GM21786 (cell line): ENCODE results near the gene BCAT1.
"Not testable (repeated sequence)": the region's sequence is repeated elsewhere in the genome, so short reads cannot be mapped to it uniquely, and the experiment has no call there.

Experiments
- ATAC-seq: cut with Tn5 transposase; IDR thresholded peaks from one replicate; pipeline ENCODE4 v1.9.1; 2021; ENCODE audit not compliant: unreplicated experiment

Gene BCAT1

GRCh38 chr12:24820872-24821271 lies 128.0 kb downstream of the BCAT1 start:
- no peak for ATAC-seq

GRCh38 chr12:24818351-24818750 lies 130.6 kb downstream of the BCAT1 start:
- no peak for ATAC-seq

DNA sequence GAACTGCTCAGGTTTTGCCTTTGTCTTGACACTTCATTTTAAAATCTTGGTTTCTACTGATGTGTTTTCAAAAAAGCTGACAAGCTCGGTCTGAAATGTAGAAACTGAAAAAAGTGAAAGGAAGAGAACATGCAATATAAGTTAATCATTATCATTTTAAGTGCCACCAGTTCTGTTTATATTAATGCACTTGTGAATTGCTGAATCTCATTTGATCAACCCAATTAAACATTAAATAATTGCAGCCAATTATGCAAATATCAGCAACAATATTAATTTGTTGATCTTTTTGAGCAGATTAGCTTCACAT lies 133.8 kb downstream of the BCAT1 start:
- peak; percentile 63 for ATAC-seq

GRCh38 chr12:24814379-24815113 lies 134.4 kb downstream of the BCAT1 start:
- peak; percentile 75 for ATAC-seq

- ATAC-seq = no peak
These were observed 138.5 kb downstream of the BCAT1 start for GRCh38 chr12:24810378-24810777.

- ATAC-seq = not testable (repeated sequence)
These were observed 139.6 kb downstream of the BCAT1 start for GRCh38 chr12:24809306-24809705.

- no peak for ATAC-seq
These were observed 140.2 kb downstream of the BCAT1 start for GRCh38 chr12:24808651-24809050.

DNA sequence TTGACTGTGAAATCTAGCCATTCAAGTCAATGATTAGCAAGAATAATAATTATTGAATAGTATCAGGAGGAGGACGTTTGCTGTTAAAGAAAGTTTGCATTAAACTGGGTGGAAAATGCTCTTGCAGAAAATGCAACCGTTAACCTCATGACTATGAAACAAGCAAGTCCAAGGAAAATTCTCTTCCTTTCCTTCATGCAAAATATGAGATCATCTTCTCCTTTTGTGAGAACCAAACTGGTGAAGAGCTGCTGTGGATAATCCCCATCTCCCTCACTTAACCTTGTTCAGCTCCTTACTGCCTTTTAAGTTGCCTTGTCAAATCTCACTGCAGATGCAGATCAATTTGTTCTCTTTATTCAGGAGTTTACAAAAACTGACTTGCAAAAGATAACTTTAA lies 142.5 kb downstream of the BCAT1 start:
- no peak for ATAC-seq

- no peak for ATAC-seq
These were observed 145.3 kb downstream of the BCAT1 start for GRCh38 chr12:24803430-24804245.

DNA sequence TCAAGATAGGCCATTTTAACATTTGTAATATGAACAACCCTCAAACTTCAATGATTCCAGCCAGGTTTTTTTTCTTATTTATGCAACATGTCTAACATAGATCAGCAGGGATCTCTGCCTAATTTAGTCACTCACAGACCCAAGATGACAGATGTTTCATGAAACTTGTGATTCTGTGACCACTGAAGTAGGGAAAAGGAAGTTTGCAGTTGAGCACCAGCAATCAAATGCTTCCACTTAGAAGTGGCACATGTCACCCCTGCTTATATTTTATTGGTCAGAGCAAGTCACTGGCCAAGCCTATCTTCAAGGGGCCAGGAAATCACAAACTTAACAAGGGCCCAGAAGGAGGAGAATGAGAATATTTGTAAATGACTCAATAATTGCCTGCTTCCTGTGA lies 150.6 kb downstream of the BCAT1 start:
- ATAC-seq = peak; percentile 89

DNA sequence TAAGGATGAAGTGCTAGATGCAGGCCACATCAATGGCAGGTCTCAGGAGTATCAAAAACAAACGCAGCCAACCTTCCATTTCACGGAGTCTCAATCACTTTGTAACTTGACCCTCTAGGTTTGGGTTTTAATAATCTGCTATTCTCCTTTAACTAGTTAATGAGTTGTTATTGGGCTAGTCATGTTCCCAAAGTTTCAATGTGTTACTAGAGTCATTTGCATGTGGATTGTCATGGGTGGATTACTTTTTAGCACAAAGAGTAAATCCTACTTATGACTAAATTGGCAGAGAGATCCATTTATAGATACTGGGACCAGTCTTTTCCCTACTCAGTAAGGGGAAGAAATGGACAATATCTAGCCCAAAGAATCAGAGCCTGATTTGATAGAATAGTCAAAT lies 151.0 kb downstream of the BCAT1 start:
- no peak for ATAC-seq

GRCh38 chr12:24796876-24797275 lies 152.0 kb downstream of the BCAT1 start:
- no peak for ATAC-seq

DNA sequence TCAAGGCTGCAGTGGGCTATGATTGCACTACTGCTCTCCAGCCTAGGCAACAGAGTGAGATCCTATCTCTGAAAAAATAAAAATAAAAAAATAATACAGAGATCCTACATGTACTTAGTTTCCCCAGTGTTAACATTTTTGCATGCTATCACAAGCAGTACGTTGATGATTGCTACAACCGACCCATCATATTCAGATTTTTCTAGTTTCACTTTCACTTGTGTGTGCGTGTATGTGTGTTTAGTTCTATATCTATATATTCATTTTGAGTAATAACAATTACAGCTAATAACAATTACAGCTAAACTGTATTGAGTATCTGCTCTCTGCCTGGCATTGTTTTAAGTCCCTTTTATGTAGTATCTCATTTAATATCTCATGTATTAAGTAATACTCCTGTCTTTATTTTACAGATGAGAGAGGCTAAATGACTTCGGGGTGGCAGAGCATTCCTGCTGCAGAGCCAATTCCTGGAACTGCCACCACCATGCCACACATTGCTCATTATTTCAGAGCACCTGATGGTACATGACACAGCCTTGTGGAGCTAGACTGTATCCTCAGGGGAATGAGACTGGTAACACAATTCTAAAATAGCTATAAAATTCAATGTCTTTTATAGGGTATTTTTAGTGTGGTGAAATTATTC lies 153.1 kb downstream of the BCAT1 start:
- ATAC-seq = peak; percentile 39

DNA sequence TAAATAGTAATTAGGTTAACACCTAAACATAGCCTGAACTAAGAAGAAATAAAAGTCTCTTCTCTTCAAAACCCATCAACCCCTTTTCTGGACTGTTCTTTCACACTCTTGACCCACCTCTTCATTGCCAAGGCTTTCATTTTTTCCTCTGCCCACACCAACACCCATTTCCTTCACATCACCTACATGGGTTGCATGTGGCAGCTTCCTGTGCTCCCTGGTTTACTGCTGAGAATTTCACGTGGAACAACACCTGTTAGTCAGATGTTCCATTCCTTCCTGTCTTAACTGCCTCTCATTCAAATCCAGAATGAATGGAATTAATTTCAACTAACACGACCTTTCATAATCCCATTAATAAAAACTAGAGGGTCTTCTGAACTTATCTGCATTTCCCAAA lies 157.3 kb downstream of the BCAT1 start:
- no peak for ATAC-seq

DNA sequence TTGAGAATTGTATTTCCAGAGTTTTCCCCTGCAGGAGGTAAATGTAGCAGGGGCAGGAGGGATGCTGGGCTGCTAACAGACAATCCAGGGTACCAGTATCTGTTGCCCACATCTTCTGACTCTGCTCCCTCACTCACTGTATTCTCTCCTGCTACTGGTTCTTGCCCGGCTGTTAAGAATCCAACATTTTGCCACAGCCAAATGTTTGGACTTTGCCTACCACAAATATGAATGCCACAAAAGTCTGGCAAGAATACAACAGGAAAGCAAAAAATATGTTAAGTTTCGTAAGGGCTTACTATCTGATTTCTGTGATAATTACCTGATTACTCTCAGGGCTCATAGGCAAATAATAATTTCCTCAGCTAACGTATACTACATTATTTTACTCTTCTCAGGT lies 160.0 kb downstream of the BCAT1 start:
- no peak for ATAC-seq

- ATAC-seq = no peak
These were observed 168.1 kb downstream of the BCAT1 start for GRCh38 chr12:24780697-24781368.

GRCh38 chr12:24778486-24779304 lies 170.2 kb downstream of the BCAT1 start:
- peak; percentile 79 for ATAC-seq

DNA sequence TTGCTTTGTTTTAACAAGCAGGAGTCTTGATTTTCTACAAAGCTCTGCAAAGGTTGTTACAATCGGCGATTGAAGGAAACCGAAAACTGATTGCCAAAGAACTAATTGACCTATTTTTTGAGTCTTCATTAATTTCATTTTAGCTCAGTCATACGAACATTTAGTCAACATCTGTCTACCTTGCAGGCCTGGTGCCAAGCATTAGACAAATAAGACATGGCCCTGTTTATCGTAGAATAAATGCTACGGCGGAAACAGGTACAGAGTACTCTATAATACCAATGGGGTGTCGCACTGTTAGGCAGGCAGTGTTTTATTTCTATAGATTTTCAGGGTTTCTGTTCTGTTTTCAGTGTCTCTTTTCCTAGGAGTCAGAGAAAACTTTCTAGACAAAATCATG lies 171.5 kb downstream of the BCAT1 start:
- ATAC-seq = no peak

DNA sequence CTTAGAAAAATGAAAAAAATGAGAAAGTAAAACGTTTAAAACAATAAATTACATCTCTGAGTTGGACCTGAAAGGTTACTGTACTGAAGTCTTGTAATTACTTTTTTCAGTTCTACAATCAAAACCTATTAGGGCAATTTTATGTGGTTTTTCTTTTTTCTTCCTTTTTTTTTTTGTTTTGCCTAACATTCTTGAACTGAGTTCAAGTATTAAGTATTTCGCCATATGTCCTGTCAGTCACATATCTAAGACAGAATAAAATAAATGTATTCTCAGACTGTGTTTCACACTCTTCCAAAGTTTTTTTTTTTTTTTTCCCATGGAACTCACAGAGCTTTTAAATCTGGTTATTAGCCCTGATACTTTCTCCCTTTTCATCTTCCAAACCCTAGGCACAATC lies 172.0 kb downstream of the BCAT1 start:
- ATAC-seq = no peak

DNA sequence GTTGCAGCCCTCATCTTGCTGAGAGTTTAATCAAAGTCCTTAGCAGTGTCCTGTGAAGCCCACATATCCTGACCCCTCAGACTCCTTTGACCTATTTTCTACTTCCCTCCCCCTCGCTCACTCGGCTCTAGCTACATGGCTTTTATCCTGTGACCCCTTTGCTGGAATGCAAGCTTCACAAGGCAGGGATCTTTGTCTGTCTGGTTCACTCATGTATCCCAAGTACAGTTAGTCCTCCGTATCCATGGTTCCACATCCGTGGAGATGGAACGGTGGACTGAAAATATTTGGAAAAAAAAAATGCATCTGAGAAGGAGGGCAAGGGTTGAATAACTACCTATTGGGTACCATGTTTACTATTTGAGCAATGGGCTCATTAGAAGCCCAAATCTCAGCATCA lies 173.8 kb downstream of the BCAT1 start:
- no peak for ATAC-seq

GRCh38 chr12:24773996-24774395 lies 174.9 kb downstream of the BCAT1 start:
- no peak for ATAC-seq
